HepG2 (cell line): ENCODE results near the gene ATP1B2. TPM values are rescaled to one million over a fixed set of nuclear protein-coding genes. Genes with fewer than 3 reads are reported as not detected.

Source experiments
- ATAC-seq: fragments of 200-7000 bp; cut with Tn5 transposase; 3 replicates; pipeline ENCODE4 v1.9.1; 2020; ENCODE audit warnings: mild to moderate bottlenecking, moderate library complexity
- BruUV-seq: library from RNA; stranded (reverse); fragments of 400-500 nt; replicated peaks from 2 replicates; lab custom pipeline; 2021; lab: Mats Ljungman, UMichigan
- CTCF ChIA-PET: fragments of 300-600 bp; formaldehyde crosslinking; extraction: SDS; loops from one replicate; lab custom pipeline; 2021; ENCODE audit warnings: low total read pairs, inconsistent platforms, low intra/inter-chr PET ratio; lab: Yijun Ruan, JAX
- POLR2A ChIA-PET: fragments of 350-600 bp; sonication (Branson Sonifier 250); formaldehyde crosslinking; loops from one replicate; lab custom pipeline; 2020; ENCODE audit warnings: antibody characterized with exemption, inconsistent platforms; lab: Yijun Ruan, JAX
- DNase-seq: peaks from one replicate; pipeline ENCODE4 v3.0.0-alpha.2; 2015; ENCODE audit warnings: low spot score
- FAIRE-seq: peaks from 3 replicates; lab custom pipeline; 2011; peaks lifted over from hg19 to GRCh38; lab: Jason Lieb, UNC
- H2AFZ ChIP-seq: one replicate; pipeline ENCODE4 v1.6.1; 2011; ENCODE audit warnings: low read length, inconsistent platforms
- H3K27ac ChIP-seq: fragments of 300-600 bp; 3 replicates; pipeline ENCODE4 v1.8.0; 2011; ENCODE audit warnings: mixed run types, mild to moderate bottlenecking, mixed read lengths, low read length, inconsistent platforms; ENCODE audit not compliant: insufficient read depth; ENCODE audit errors: extremely low read length
- H3K27me3 ChIP-seq, 2 experiments: fragments of 200-600 bp in 1 of 2; 2 replicates in 1 of 2; 3 replicates in 1 of 2; pipeline versions ENCODE4 v1.6.0 to v1.8.0; 2011; ENCODE audit warnings: low read length in 2 of 2, mild to moderate bottlenecking in 2 of 2, moderate library complexity in 2 of 2, inconsistent platforms in 1 of 2; ENCODE audit not compliant: insufficient read depth in 2 of 2, control insufficient read depth in 1 of 2
- H3K36me3 ChIP-seq, 2 experiments: fragments of 200-600 bp in 1 of 2; replicated peaks in 1 of 2; 2 replicates in 1 of 2; 3 replicates in 1 of 2; pipeline versions ENCODE4 v1.5.1 to v1.8.0; 2011; ENCODE audit warnings: low read length in 2 of 2, inconsistent platforms in 1 of 2; ENCODE audit not compliant: insufficient read depth in 2 of 2, control insufficient read depth in 1 of 2
- H3K4me1 ChIP-seq: 2 replicates; pipeline ENCODE4 v1.5.1; 2012; ENCODE audit warnings: low read length, inconsistent platforms; ENCODE audit not compliant: insufficient read depth
- H3K4me2 ChIP-seq: 2 replicates; pipeline ENCODE4 v1.6.0; 2011; ENCODE audit warnings: low read depth, low read length, inconsistent platforms
- H3K4me3 ChIP-seq, 3 experiments: fragments of 200-600 bp in 1 of 3; sonication (generic), shearing (Covaris generic) in 1 of 3; replicated peaks in 1 of 3; 2 replicates each; pipeline ENCODE4 v1.5.1; 2011 to 2016; ENCODE audit warnings: low read length in 3 of 3, inconsistent platforms in 2 of 3, low read depth in 2 of 3, mild to moderate bottlenecking in 2 of 3, control low read depth in 1 of 3, mixed read lengths in 1 of 3; ENCODE audit not compliant: insufficient read depth in 1 of 3
- H3K79me2 ChIP-seq: one replicate; pipeline ENCODE4 v1.6.1; 2011; ENCODE audit warnings: low read length, inconsistent platforms; ENCODE audit not compliant: insufficient read depth
- H3K9ac ChIP-seq: 2 replicates; pipeline ENCODE4 v1.6.0; 2011; ENCODE audit warnings: mild to moderate bottlenecking, low read depth, low read length, inconsistent platforms; ENCODE audit not compliant: insufficient read depth
- H3K9me3 ChIP-seq: 2 replicates; pipeline ENCODE4 v1.5.1; 2012; ENCODE audit warnings: mild to moderate bottlenecking, low read length
- H4K20me1 ChIP-seq: 2 replicates; pipeline ENCODE4 v1.6.0; 2011; ENCODE audit warnings: inconsistent platforms, mild to moderate bottlenecking, low read length, moderate library complexity; ENCODE audit not compliant: insufficient read depth
- CBFB ChIP-seq: sonication (generic); formaldehyde crosslinking; IDR thresholded peaks from 2 replicates; pipeline ENCODE4 v1.4.0; 2020; ENCODE audit warnings: missing genetic modification reagents
- EHMT2 ChIP-seq: fragments of 200-600 bp; sonication (generic); IDR thresholded peaks from 2 replicates; pipeline ENCODE4 v1.7.0; 2017; ENCODE audit warnings: antibody characterized with exemption, low read depth, low read length, borderline replicate concordance
- GRHL1 ChIP-seq: sonication (generic); formaldehyde crosslinking; conservative IDR thresholded peaks from 2 replicates; pipeline ENCODE4 v1.8.0; 2022; ENCODE audit warnings: missing genetic modification reagents
- HHEX ChIP-seq: IDR thresholded peaks from 2 replicates; pipeline ENCODE4 v1.6.1; 2016; ENCODE audit warnings: control low read depth
- JUN ChIP-seq: sonication (generic); formaldehyde crosslinking; IDR thresholded peaks from 2 replicates; pipeline ENCODE4 v1.4.0; 2020; ENCODE audit warnings: mild to moderate bottlenecking, missing genetic modification reagents
- KLF6 ChIP-seq: IDR thresholded peaks from 2 replicates; pipeline ENCODE4 v1.8.0; 2016; ENCODE audit warnings: missing biosample characterization, missing genetic modification reagents
- SP5 ChIP-seq: IDR thresholded peaks from 2 replicates; pipeline ENCODE4 v1.6.1; 2016; ENCODE audit warnings: low read depth, borderline replicate concordance
- SSRP1 ChIP-seq: IDR thresholded peaks from 2 replicates; pipeline ENCODE4 v1.6.1; 2016; ENCODE audit warnings: control low read depth
- TP53 ChIP-seq: sonication (generic); formaldehyde crosslinking; conservative IDR thresholded peaks from 2 replicates; pipeline ENCODE4 v1.4.0; 2020; ENCODE audit warnings: missing genetic modification reagents
- ZMYM4 ChIP-seq: sonication (generic); formaldehyde crosslinking; IDR thresholded peaks from 2 replicates; pipeline ENCODE4 v1.8.1; 2023; ENCODE audit warnings: mild to moderate bottlenecking, missing genetic modification reagents
- ZNF235 ChIP-seq: sonication (generic); formaldehyde crosslinking; IDR thresholded peaks from 2 replicates; pipeline ENCODE4 v1.8.1; 2023; ENCODE audit warnings: mild to moderate bottlenecking, missing genetic modification reagents, borderline replicate concordance
- ZNF335 ChIP-seq: sonication (generic); formaldehyde crosslinking; IDR thresholded peaks from 2 replicates; pipeline ENCODE4 v1.4.0; 2020; ENCODE audit warnings: missing genetic modification reagents
- ZNF343 ChIP-seq: sonication (generic); formaldehyde crosslinking; IDR thresholded peaks from 2 replicates; pipeline ENCODE4 v1.4.0; 2020; ENCODE audit warnings: mild to moderate bottlenecking, missing genetic modification reagents
- ZNF546 ChIP-seq: sonication (generic); formaldehyde crosslinking; conservative IDR thresholded peaks from 2 replicates; pipeline ENCODE4 v1.8.1; 2023; ENCODE audit warnings: mild to moderate bottlenecking, missing genetic modification reagents
- ZNF790 ChIP-seq: sonication (generic); formaldehyde crosslinking; IDR thresholded peaks from 2 replicates; pipeline ENCODE4 v1.8.0; 2022; ENCODE audit warnings: missing genetic modification reagents, mild to moderate bottlenecking, borderline replicate concordance
- WGBS: methylation state at CpG from one replicate; pipeline ENCODE4 v1.1.6; 2017; ENCODE audit warnings: low lambda C conversion rate; 5-methylcytosine and 5-hydroxymethylcytosine counted together
- in situ Hi-C: cut with HindIII; loops from 2 replicates; pipeline ENCODE4 v1.10.0; 2017; ENCODE audit warnings: low pct_unique_long_range_greater_than_20kb; ENCODE audit not compliant: extremely low pct_ligation_motif_present
- intact Hi-C: fragments of 100-400 bp; cut with micrococcal nuclease; formaldehyde crosslinking; loops from one replicate; pipeline ENCODE4 v1.10.0; 2022; ENCODE audit not compliant: unreplicated experiment
- polyA plus RNA-seq, 8 experiments: library from polyadenylated mRNA; depleted of rRNA in 3 of 8; stranded (reverse) in 7 of 8; unstranded in 1 of 8; fragments of >200 nt; fragmentation: Illumina TruSeq in 4 of 8; extraction: Trizol in 4 of 8; gene quantifications; 2 replicates each; pipeline versions ENCODE4 v1.2.1 to v1.2.3, GENCODE V29; 2011 to 2016; ENCODE audit warnings: low read depth in 4 of 8, missing spikeins in 1 of 8, mixed read lengths in 1 of 8; ENCODE audit not compliant: insufficient read depth in 1 of 8
- total RNA-seq, 5 experiments: library from RNA; depleted of rRNA; stranded (reverse); fragments of >200 nt; fragmentation: Illumina TruSeq; extraction: Trizol; gene quantifications; 2 replicates each; pipeline ENCODE4 v1.2.3, GENCODE V29; 2016; ENCODE audit warnings: low read depth in 1 of 5

The ATP1B2 gene
- total and polyA plus RNA-seq, 2 of the 13 experiments (the other 11 are each of a cell fraction or from before 2014, with no cell fraction given), result not detected

DNA sequence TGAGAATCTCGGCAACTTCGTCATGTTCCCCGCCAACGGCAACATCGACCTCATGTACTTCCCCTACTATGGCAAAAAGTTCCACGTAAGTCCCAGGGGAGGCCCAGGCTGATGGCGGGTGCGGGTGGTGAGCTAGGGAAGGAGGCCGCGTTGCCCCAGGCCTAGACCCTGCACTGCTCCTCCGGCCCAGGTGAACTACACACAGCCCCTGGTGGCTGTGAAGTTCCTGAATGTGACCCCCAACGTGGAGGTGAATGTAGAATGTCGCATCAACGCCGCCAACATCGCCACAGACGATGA lies 4.8 kb downstream of the ATP1B2 start:
- FAIRE-seq (no peak), ATAC-seq (no peak), DNase-seq (no peak)
- Histone ChIP-seq H3K9me3 (no peaks in the 10 kb centered on the region), H3K79me2 (no peaks in the 10 kb centered on the region), H3K4me2 (no peak overlapping the region), H4K20me1 (no peaks in the 10 kb centered on the region), H3K4me1 (peaks cover 10% of the 10 kb centered on the region; the same call in 1 of the 2 replicates), H3K9ac (no peak overlapping the region), H3K27ac (no peak overlapping the region)
- WGBS, result 81% methylated on average over 15 of the region's 17 CpGs
- CTCF ChIA-PET, result no interaction called here
- in situ Hi-C loops (no loop called here), intact Hi-C loops (no loop called here)
- no TSS peak for BruUV-seq
- no peak for TF ChIP-seq EHMT2
- no peak for TF ChIP-seq SSRP1 (CRISPR knock-in tag)
- TF ChIP-seq ZNF790 (CRISPR knock-in tag), result no peak
- TF ChIP-seq ZNF343 (CRISPR knock-in tag), result no peak
- TF ChIP-seq TP53 (CRISPR knock-in tag), result no peak
- no peak for TF ChIP-seq HHEX
- TF ChIP-seq CBFB (CRISPR knock-in tag), result no peak
- no peak for TF ChIP-seq ZMYM4
- TF ChIP-seq ZNF546, result no peak
- no peak for TF ChIP-seq KLF6
- no peak for TF ChIP-seq SP5
- TF ChIP-seq ZNF335 (CRISPR knock-in tag), result no peak
- TF ChIP-seq GRHL1 (CRISPR knock-in tag), result no peak
- TF ChIP-seq JUN (CRISPR knock-in tag), result no peak
- no peak for TF ChIP-seq ZNF235 (CRISPR knock-in tag)
- TF ChIP-seq, all 625 proteins: peak for 0
- POLR2A ChIA-PET, result interaction anchor here (1.0 kb wide), 1 partner anchor 28 kb away, joined by 5 read pairs; the partner anchor contains the start of gene SAT2
- H2AFZ ChIP-seq, result no peak overlapping the region
- H3K27me3 ChIP-seq, result peaks cover 3 to 49% of the 10 kb centered on the region in 2 experiments
- no peak overlapping the region for H3K4me3 ChIP-seq
- no peaks in the 10 kb centered on the region for H3K36me3 ChIP-seq
